ENCODE results near the gene LEUTX.

The LEUTX gene

DNA sequence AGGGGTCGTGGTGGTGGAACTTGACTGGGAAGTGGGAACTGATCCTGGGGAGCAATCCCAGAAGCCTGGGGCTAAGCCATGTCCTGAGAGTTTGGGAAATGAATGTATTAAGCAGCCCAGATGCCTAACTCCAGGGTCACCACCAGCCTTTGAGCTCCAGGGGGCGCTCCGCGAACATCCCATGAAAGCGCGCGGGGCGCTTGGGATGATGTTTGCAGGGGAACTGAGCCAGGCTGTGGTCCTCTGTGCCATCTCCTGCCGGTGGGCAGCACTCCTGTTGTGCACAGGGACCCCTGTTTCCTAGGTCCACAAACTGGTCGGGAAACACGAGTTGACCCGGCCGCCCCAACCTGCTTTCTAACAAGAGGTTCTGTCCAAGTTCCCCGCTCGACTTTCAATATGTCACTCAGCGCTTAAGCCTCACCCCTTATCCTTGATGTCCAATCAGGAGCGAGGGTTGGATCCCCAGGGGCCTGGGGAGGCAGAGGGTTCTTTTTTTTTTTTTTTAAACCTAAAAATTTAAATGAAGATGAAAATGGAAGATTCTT is 14.4 kb downstream of the LEUTX start:
- Histone ChIP-seq H4K5ac (ENCODE audit: low read length) (no peak overlapping the region), H3K18ac (ENCODE audit: low read length) (no peak overlapping the region), H2AK5ac (ENCODE audit: low read length) (no peak overlapping the region), H3K27ac (ENCODE audit: low read depth, low read length) (no peak overlapping the region), H4K8ac (ENCODE audit: low read depth, low read length) (no peak overlapping the region), H3K36me3 (ENCODE audit: control insufficient read depth, insufficient read depth, low read length) (no peaks in the 10 kb centered on the region), H2BK5ac (ENCODE audit: low read length) (no peak overlapping the region), H3K4me2 (ENCODE audit: low read length) (peak overlapping the region; percentile 77), H3K4ac (ENCODE audit: low read depth, low read length) (no peak overlapping the region), H2BK120ac (ENCODE audit: low read depth, low read length) (no peak overlapping the region), H3K4me3 (ENCODE audit: low read length) (no peak overlapping the region), H3K9ac (ENCODE audit: low read length) (no peak overlapping the region), H3K27me3 (ENCODE audit: insufficient read depth, low read length, poor library complexity) (no peaks in the 10 kb centered on the region), H3K23ac (ENCODE audit: low read length) (no peak overlapping the region), H3K79me2 (ENCODE audit: control insufficient read depth, insufficient read depth, low read length) (no peaks in the 10 kb centered on the region), H3K79me1 (ENCODE audit: low read length) (no peaks in the 10 kb centered on the region), H3K4me1 (ENCODE audit: control insufficient read depth, low read depth, low read length) (no peaks in the 10 kb centered on the region), H2BK15ac (replicated peaks; ENCODE audit: low read depth) (no peak overlapping the region), H3K56ac (ENCODE audit: low read length) (peak overlapping the region; percentile 62)
- DNase-seq, result peak; percentile 86
- WGBS (ENCODE audit: extremely low coverage, insufficient coverage, low lambda C conversion rate), result no CpG with 5 or more reads among the region's 17 CpGs

DNA sequence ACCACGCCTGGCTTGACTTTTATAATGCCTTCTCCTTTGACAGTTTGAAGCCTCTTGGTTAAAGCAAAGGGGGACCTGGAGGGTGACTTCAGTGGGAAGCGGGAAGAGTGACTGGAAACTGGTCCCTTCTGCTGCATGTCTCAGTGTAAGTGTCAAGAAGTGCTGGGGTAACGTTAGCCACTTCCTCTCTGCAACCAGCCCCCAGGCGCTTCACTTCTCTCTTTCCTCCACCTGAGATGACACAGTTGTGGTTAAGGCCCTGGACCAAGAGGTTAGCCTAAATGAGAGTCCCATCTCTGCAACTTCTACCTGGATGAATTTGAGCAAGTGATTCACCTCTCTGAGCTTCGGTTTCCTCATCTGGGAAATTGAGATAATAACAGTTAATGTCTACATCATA is 16.3 kb downstream of the LEUTX start:
- H3K4ac ChIP-seq (ENCODE audit: low read depth, low read length), result no peak overlapping the region
- no peaks in the 10 kb centered on the region for H3K79me2 ChIP-seq (ENCODE audit: control insufficient read depth, insufficient read depth, low read length)
- H3K27me3 ChIP-seq (ENCODE audit: insufficient read depth, low read length, poor library complexity), result no peaks in the 10 kb centered on the region
- DNase-seq, result no peak
- no peaks in the 10 kb centered on the region for H3K36me3 ChIP-seq (ENCODE audit: control insufficient read depth, insufficient read depth, low read length)
- H3K4me3 ChIP-seq (ENCODE audit: low read length), result no peak overlapping the region
- no peak overlapping the region for H4K8ac ChIP-seq (ENCODE audit: low read depth, low read length)
- H3K23ac ChIP-seq (ENCODE audit: low read length), result no peak overlapping the region
- no peaks in the 10 kb centered on the region for H3K4me1 ChIP-seq (ENCODE audit: control insufficient read depth, low read depth, low read length)
- no peak overlapping the region for H2BK120ac ChIP-seq (ENCODE audit: low read depth, low read length)
- H3K56ac ChIP-seq (ENCODE audit: low read length), result no peak overlapping the region
- H3K18ac ChIP-seq (ENCODE audit: low read length), result no peak overlapping the region
- H4K5ac ChIP-seq (ENCODE audit: low read length), result no peak overlapping the region
- no peaks in the 10 kb centered on the region for H3K79me1 ChIP-seq (ENCODE audit: low read length)
- WGBS (ENCODE audit: extremely low coverage, insufficient coverage, low lambda C conversion rate), result no CpG with 5 or more reads among the region's 5 CpGs
- H3K9ac ChIP-seq (ENCODE audit: low read length), result no peak overlapping the region
- H3K4me2 ChIP-seq (ENCODE audit: low read length), result no peak overlapping the region
- H3K27ac ChIP-seq (ENCODE audit: low read depth, low read length), result no peak overlapping the region
- H2BK5ac ChIP-seq (ENCODE audit: low read length), result no peak overlapping the region
- no peak overlapping the region for H2AK5ac ChIP-seq (ENCODE audit: low read length)
- H2BK15ac ChIP-seq (replicated peaks; ENCODE audit: low read depth), result no peak overlapping the region

DNA sequence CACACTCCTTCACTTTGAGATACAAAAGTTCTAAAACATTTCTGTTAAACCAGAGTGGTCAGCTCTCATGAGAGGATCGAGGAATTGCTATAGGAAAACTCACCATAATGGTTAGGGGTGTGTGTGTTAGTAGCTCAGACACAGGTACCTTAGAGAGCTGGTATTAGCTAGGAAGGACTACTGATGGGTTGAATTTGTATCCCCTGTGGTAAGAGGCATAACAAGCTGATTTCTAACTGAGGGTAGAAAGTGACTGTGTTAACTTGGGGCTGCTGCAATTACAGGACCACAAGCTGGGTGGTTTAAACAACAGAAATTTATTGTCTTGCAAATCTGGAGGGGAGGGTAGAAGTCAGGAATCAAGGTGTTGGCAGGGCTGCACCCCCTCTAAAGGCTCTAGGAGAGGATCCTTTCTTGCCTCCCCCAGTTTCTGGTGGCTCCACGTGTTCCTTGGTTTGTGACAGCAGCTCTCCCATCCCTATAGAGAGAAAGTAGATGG is 17.4 kb downstream of the LEUTX start:
- H3K4me2 ChIP-seq (ENCODE audit: low read length), result no peak overlapping the region
- no peaks in the 10 kb centered on the region for H3K4me1 ChIP-seq (ENCODE audit: control insufficient read depth, low read depth, low read length)
- H3K27ac ChIP-seq (ENCODE audit: low read depth, low read length), result no peak overlapping the region
- H3K23ac ChIP-seq (ENCODE audit: low read length), result no peak overlapping the region
- no peak overlapping the region for H3K4ac ChIP-seq (ENCODE audit: low read depth, low read length)
- no peak overlapping the region for H3K9ac ChIP-seq (ENCODE audit: low read length)
- no peaks in the 10 kb centered on the region for H3K79me1 ChIP-seq (ENCODE audit: low read length)
- no peak overlapping the region for H2AK5ac ChIP-seq (ENCODE audit: low read length)
- H3K4me3 ChIP-seq (ENCODE audit: low read length), result no peak overlapping the region
- no peak overlapping the region for H2BK120ac ChIP-seq (ENCODE audit: low read depth, low read length)
- no CpG with 5 or more reads among the region's 2 CpGs for WGBS (ENCODE audit: extremely low coverage, insufficient coverage, low lambda C conversion rate)
- no peaks in the 10 kb centered on the region for H3K27me3 ChIP-seq (ENCODE audit: insufficient read depth, low read length, poor library complexity)
- no peak overlapping the region for H4K5ac ChIP-seq (ENCODE audit: low read length)
- H2BK5ac ChIP-seq (ENCODE audit: low read length), result no peak overlapping the region
- H2BK15ac ChIP-seq (replicated peaks; ENCODE audit: low read depth), result no peak overlapping the region
- DNase-seq, result no peak
- H3K36me3 ChIP-seq (ENCODE audit: control insufficient read depth, insufficient read depth, low read length), result no peaks in the 10 kb centered on the region
- no peak overlapping the region for H4K8ac ChIP-seq (ENCODE audit: low read depth, low read length)
- no peaks in the 10 kb centered on the region for H3K79me2 ChIP-seq (ENCODE audit: control insufficient read depth, insufficient read depth, low read length)
- H3K56ac ChIP-seq (ENCODE audit: low read length), result no peak overlapping the region
- no peak overlapping the region for H3K18ac ChIP-seq (ENCODE audit: low read length)

DNA sequence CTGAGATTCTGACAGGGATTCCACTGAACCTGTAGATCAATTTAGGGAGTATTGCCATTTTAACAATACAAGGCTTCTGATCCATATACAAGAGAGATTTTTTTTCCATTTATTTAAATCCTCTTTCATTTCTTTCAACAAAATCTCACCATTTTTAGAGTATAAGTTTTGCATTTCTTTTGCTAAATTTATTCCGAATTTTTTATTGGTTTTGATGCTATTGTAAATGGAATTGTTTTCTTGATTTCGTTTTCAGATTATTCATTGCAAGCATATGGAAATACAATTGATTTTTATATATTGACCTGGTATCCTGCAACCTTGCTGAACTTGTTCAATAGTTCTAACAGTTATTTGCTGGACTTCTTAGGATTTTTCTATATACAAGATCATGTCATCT is 18.4 kb downstream of the LEUTX start:
- Histone ChIP-seq H3K79me2 (ENCODE audit: control insufficient read depth, insufficient read depth, low read length) (no peaks in the 10 kb centered on the region), H3K79me1 (ENCODE audit: low read length) (no peaks in the 10 kb centered on the region), H3K36me3 (ENCODE audit: control insufficient read depth, insufficient read depth, low read length) (no peaks in the 10 kb centered on the region), H3K18ac (ENCODE audit: low read length) (no peak overlapping the region), H3K4me1 (ENCODE audit: control insufficient read depth, low read depth, low read length) (no peaks in the 10 kb centered on the region), H3K23ac (ENCODE audit: low read length) (no peak overlapping the region), H3K4ac (ENCODE audit: low read depth, low read length) (no peak overlapping the region), H2AK5ac (ENCODE audit: low read length) (no peak overlapping the region), H4K5ac (ENCODE audit: low read length) (no peak overlapping the region), H3K27me3 (ENCODE audit: insufficient read depth, low read length, poor library complexity) (no peaks in the 10 kb centered on the region), H3K56ac (ENCODE audit: low read length) (no peak overlapping the region), H3K9ac (ENCODE audit: low read length) (no peak overlapping the region), H3K27ac (ENCODE audit: low read depth, low read length) (no peak overlapping the region), H2BK120ac (ENCODE audit: low read depth, low read length) (no peak overlapping the region), H3K4me2 (ENCODE audit: low read length) (no peak overlapping the region), H2BK15ac (replicated peaks; ENCODE audit: low read depth) (no peak overlapping the region), H3K4me3 (ENCODE audit: low read length) (no peak overlapping the region), H2BK5ac (ENCODE audit: low read length) (no peak overlapping the region), H4K8ac (ENCODE audit: low read depth, low read length) (no peak overlapping the region)
- no peak for DNase-seq
- 100% methylated on average over 1 of the region's 2 CpGs for WGBS (ENCODE audit: extremely low coverage, insufficient coverage, low lambda C conversion rate)

DNA sequence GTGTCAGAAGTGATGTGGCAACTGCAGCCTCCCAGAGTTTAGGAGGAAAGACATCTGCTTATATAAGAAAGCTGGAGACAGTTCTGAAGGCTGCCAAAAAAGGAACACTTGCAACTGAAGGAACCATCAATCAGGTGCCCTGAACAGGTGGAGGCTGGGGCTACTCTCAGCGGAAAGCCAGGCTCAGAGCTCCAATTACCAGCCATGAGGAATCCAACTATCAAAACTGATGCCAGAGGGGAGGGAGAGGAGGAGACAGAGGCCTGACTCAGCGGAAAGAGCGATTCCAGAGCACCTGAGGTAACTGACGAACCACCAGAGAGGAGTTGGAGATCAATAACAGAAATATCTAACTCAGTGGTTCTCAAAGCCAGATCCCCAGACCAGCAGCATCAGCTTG is 24.3 kb downstream of the LEUTX start:
- Histone ChIP-seq H3K79me1 (ENCODE audit: low read length) (no peaks in the 10 kb centered on the region), H3K4me3 (ENCODE audit: low read length) (no peak overlapping the region), H3K27ac (ENCODE audit: low read depth, low read length) (no peak overlapping the region), H2AK5ac (ENCODE audit: low read length) (no peak overlapping the region), H3K27me3 (ENCODE audit: insufficient read depth, low read length, poor library complexity) (no peaks in the 10 kb centered on the region), H2BK120ac (ENCODE audit: low read depth, low read length) (no peak overlapping the region), H3K36me3 (ENCODE audit: control insufficient read depth, insufficient read depth, low read length) (no peaks in the 10 kb centered on the region), H3K79me2 (ENCODE audit: control insufficient read depth, insufficient read depth, low read length) (no peaks in the 10 kb centered on the region), H3K18ac (ENCODE audit: low read length) (no peak overlapping the region), H3K23ac (ENCODE audit: low read length) (no peak overlapping the region), H4K8ac (ENCODE audit: low read depth, low read length) (no peak overlapping the region), H3K9ac (ENCODE audit: low read length) (no peak overlapping the region), H3K4me1 (ENCODE audit: control insufficient read depth, low read depth, low read length) (no peaks in the 10 kb centered on the region), H3K4me2 (ENCODE audit: low read length) (no peak overlapping the region), H2BK5ac (ENCODE audit: low read length) (no peak overlapping the region), H2BK15ac (replicated peaks; ENCODE audit: low read depth) (no peak overlapping the region), H3K4ac (ENCODE audit: low read depth, low read length) (no peak overlapping the region), H3K56ac (ENCODE audit: low read length) (no peak overlapping the region), H4K5ac (ENCODE audit: low read length) (no peak overlapping the region)
- WGBS (ENCODE audit: extremely low coverage, insufficient coverage, low lambda C conversion rate), result no CpG with 5 or more reads among the region's 4 CpGs
- peak; percentile 19 for DNase-seq

DNA sequence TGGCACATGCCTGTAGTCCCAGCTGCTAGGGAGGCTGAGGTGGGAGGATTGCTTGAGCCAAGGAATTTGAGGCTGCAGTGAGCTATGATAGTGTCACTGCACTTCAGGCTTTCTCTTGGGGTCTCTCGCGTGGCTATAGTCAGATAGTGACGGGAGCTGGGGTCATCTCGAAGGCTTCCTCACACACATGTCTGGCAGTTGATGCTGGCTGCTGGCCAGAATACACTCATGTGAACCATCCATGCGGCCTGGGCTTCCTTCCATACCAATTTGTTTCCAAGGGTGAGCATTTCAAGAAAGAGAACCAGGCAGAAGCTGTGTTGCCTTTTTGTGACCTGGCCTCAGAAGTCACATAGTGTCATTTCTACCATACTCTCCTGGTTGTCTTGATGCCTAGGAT is 26.4 kb downstream of the LEUTX start:
- H4K8ac ChIP-seq (ENCODE audit: low read depth, low read length), result no peak overlapping the region
- no peak overlapping the region for H4K5ac ChIP-seq (ENCODE audit: low read length)
- H3K79me1 ChIP-seq (ENCODE audit: low read length), result no peaks in the 10 kb centered on the region
- H3K56ac ChIP-seq (ENCODE audit: low read length), result no peak overlapping the region
- no peaks in the 10 kb centered on the region for H3K79me2 ChIP-seq (ENCODE audit: control insufficient read depth, insufficient read depth, low read length)
- no peak overlapping the region for H3K9ac ChIP-seq (ENCODE audit: low read length)
- H2BK120ac ChIP-seq (ENCODE audit: low read depth, low read length), result no peak overlapping the region
- no peaks in the 10 kb centered on the region for H3K27me3 ChIP-seq (ENCODE audit: insufficient read depth, low read length, poor library complexity)
- H3K18ac ChIP-seq (ENCODE audit: low read length), result no peak overlapping the region
- H2AK5ac ChIP-seq (ENCODE audit: low read length), result no peak overlapping the region
- no peak overlapping the region for H3K4me2 ChIP-seq (ENCODE audit: low read length)
- no peaks in the 10 kb centered on the region for H3K4me1 ChIP-seq (ENCODE audit: control insufficient read depth, low read depth, low read length)
- H3K36me3 ChIP-seq (ENCODE audit: control insufficient read depth, insufficient read depth, low read length), result no peaks in the 10 kb centered on the region
- no peak overlapping the region for H3K23ac ChIP-seq (ENCODE audit: low read length)
- no peak overlapping the region for H2BK5ac ChIP-seq (ENCODE audit: low read length)
- H3K4ac ChIP-seq (ENCODE audit: low read depth, low read length), result no peak overlapping the region
- no CpG with 5 or more reads among the region's 5 CpGs for WGBS (ENCODE audit: extremely low coverage, insufficient coverage, low lambda C conversion rate)
- no peak overlapping the region for H3K27ac ChIP-seq (ENCODE audit: low read depth, low read length)
- H3K4me3 ChIP-seq (ENCODE audit: low read length), result no peak overlapping the region
- H2BK15ac ChIP-seq (replicated peaks; ENCODE audit: low read depth), result no peak overlapping the region
- DNase-seq, result no peak

Data from mesendoderm (in vitro differentiated cells).